Measurements from ENCODE around the gene GPX1.
A peak's percentile ranks its signal among the peaks of the same experiment; 100 is the strongest.

The GPX1 gene

DNA sequence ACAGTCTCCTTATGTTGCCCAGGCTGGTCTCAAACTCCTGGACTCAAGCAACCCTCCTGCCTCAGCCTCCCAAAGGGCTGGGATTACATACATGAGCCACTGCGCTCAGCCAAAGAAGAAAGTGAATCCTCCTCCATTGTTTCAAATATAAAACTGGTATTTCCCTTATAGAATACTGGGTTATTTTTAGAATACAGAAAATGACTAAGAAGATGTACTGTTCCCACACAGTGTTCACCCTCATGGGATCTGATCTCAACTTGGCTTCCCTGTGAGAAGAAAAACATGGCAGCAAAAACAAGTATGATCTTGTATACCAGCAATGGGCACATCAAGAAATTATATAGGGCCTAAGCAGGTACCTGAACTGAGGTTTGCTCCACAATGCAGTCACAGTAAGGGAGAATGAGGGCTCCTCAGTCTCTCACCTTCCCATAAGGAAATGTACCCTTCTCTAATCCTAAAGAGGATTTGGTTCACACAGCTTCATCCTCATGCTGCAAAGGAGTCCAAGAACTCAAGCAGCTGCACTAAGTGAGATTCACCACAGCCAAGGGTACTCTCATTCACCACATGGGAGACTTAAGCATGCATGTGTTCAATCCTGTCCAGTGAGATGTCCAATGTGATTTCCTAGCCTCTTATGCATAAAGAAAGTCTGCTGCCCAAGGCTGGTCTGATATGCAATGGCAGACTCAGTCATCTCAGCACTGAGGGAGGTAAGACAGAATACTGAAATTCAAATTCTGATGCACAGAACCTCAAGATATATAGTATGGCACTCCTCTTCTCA, 44.1 kb downstream of the GPX1 start:
- TF ChIP-seq, protein P1, sequence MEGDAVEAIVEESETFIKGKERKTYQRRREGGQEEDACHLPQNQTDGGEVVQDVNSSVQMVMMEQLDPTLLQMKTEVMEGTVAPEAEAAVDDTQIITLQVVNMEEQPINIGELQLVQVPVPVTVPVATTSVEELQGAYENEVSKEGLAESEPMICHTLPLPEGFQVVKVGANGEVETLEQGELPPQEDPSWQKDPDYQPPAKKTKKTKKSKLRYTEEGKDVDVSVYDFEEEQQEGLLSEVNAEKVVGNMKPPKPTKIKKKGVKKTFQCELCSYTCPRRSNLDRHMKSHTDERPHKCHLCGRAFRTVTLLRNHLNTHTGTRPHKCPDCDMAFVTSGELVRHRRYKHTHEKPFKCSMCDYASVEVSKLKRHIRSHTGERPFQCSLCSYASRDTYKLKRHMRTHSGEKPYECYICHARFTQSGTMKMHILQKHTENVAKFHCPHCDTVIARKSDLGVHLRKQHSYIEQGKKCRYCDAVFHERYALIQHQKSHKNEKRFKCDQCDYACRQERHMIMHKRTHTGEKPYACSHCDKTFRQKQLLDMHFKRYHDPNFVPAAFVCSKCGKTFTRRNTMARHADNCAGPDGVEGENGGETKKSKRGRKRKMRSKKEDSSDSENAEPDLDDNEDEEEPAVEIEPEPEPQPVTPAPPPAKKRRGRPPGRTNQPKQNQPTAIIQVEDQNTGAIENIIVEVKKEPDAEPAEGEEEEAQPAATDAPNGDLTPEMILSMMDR (IDR thresholded peaks at IDR 0.05): no peak
- peaks cover 42% of the 10 kb centered on the region for H3K36me3 Mint-ChIP-seq (ENCODE audit: low read depth)
- no peak overlapping the region for H3K4me3 Mint-ChIP-seq
- DNase-seq: no peak
- no peaks in the 10 kb centered on the region for H3K9me3 Mint-ChIP-seq
- no peak overlapping the region for H3K27ac Mint-ChIP-seq
- H3K27me3 Mint-ChIP-seq (ENCODE audit: low read depth, poor library complexity): no peaks in the 10 kb centered on the region
- H3K4me1 Mint-ChIP-seq: no peaks in the 10 kb centered on the region

DNA sequence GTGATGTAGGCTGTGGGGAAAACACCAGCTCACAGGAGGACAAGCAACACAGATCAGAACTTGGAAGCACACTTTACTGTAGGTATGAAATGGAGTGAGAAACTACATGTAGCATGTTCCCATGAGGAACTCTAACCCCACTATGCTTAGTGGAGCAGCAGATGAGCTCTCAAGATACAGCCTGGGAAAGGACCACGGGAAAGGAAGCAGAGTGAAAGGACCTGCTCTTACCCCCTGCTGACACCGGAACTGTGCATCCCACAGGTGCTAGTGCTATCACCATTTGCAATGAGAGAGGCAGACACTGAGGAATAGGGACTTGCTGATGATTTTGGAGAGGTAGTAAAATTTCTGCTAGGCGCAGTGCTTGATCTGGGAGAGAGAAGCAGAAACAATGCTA, 46.9 kb downstream of the GPX1 start:
- H3K4me3 Mint-ChIP-seq: no peak overlapping the region
- no peaks in the 10 kb centered on the region for H3K9me3 Mint-ChIP-seq
- H3K27ac Mint-ChIP-seq: peak overlapping the region; percentile 52
- peaks cover 53% of the 10 kb centered on the region for H3K36me3 Mint-ChIP-seq (ENCODE audit: low read depth)
- H3K27me3 Mint-ChIP-seq (ENCODE audit: low read depth, poor library complexity): no peaks in the 10 kb centered on the region
- no peaks in the 10 kb centered on the region for H3K4me1 Mint-ChIP-seq
- DNase-seq: no peak
- TF ChIP-seq, protein P1 (IDR thresholded peaks at IDR 0.05): no peak

DNA sequence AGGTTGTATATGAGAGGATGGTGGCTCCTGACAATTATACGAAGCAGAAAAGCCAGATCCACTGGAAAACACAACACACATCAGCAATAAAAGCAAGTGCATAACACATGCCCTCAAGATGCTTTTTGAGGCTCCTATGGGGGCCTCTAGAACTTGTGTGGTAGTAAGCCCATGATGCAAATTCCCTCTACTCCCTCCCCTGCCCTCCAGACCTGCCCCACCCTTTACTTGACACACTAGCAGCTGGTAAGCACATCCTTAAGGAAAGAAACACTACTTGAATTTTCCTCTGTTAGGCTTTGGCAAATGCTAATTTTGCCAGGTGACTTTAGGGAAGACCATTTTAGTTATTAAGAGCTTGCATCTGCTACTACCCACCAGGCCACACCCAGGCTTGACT, 47.5 kb downstream of the GPX1 start:
- Mint-ChIP-seq H3K27ac (peak overlapping the region; percentile 52), H3K36me3 (ENCODE audit: low read depth) (peaks cover 53% of the 10 kb centered on the region), H3K4me3 (no peak overlapping the region), H3K27me3 (ENCODE audit: low read depth, poor library complexity) (no peaks in the 10 kb centered on the region), H3K9me3 (no peaks in the 10 kb centered on the region), H3K4me1 (no peaks in the 10 kb centered on the region)
- DNase-seq: no peak
- TF ChIP-seq, protein P1 (IDR thresholded peaks at IDR 0.05): no peak
